ENCODE measurements around the gene DNAH14.

DNAH14 gene

GRCh38 chr1:225435487-225435886 lies 506.0 kb downstream of the DNAH14 start:
- H3K4me3 ChIP-seq (ENCODE audit: low read depth, low read length): no peak overlapping the region
- no peaks in the 10 kb centered on the region for H3K27me3 ChIP-seq (ENCODE audit: insufficient read depth, low read depth, severe bottlenecking)
- H3K27ac ChIP-seq: no peak overlapping the region
- H3K9me3 ChIP-seq (ENCODE audit: severe bottlenecking): no peaks in the 10 kb centered on the region
- no peak for TF ChIP-seq CTCF (IDR thresholded peaks at IDR 0.05; ENCODE audit: low read depth, low read length)
- no peaks in the 10 kb centered on the region for H3K36me3 ChIP-seq
- DNase-seq: no peak

GRCh38 chr1:225435957-225436392 lies 506.5 kb downstream of the DNAH14 start:
- no peaks in the 10 kb centered on the region for H3K36me3 ChIP-seq
- H3K27ac ChIP-seq: no peak overlapping the region
- H3K4me3 ChIP-seq (ENCODE audit: low read depth, low read length): no peak overlapping the region
- no peak for TF ChIP-seq CTCF (IDR thresholded peaks at IDR 0.05; ENCODE audit: low read depth, low read length)
- H3K9me3 ChIP-seq (ENCODE audit: severe bottlenecking): no peaks in the 10 kb centered on the region
- no peaks in the 10 kb centered on the region for H3K27me3 ChIP-seq (ENCODE audit: insufficient read depth, low read depth, severe bottlenecking)
- no peak for DNase-seq

- no peak overlapping the region for H3K4me3 ChIP-seq (ENCODE audit: low read depth, low read length)
- H3K9me3 ChIP-seq (ENCODE audit: severe bottlenecking): no peaks in the 10 kb centered on the region
- no peaks in the 10 kb centered on the region for H3K36me3 ChIP-seq
- no peak overlapping the region for H3K27ac ChIP-seq
- DNase-seq: peak; percentile 21
- peak; percentile 25; the same call in 1 of the 2 replicates for TF ChIP-seq CTCF (IDR thresholded peaks at IDR 0.05; ENCODE audit: low read depth, low read length)
- no peaks in the 10 kb centered on the region for H3K27me3 ChIP-seq (ENCODE audit: insufficient read depth, low read depth, severe bottlenecking)
These were observed 508.4 kb downstream of the DNAH14 start for GRCh38 chr1:225437710-225438437.

- Histone ChIP-seq H3K9me3 (ENCODE audit: severe bottlenecking) (no peaks in the 10 kb centered on the region), H3K27ac (no peak overlapping the region), H3K27me3 (ENCODE audit: insufficient read depth, low read depth, severe bottlenecking) (no peaks in the 10 kb centered on the region), H3K4me3 (ENCODE audit: low read depth, low read length) (no peak overlapping the region), H3K36me3 (no peaks in the 10 kb centered on the region)
- no peak for DNase-seq
- no peak for TF ChIP-seq CTCF (IDR thresholded peaks at IDR 0.05; ENCODE audit: low read depth, low read length)
These were observed 511.1 kb downstream of the DNAH14 start for GRCh38 chr1:225440380-225441221.

GRCh38 chr1:225441314-225442122 lies 512.0 kb downstream of the DNAH14 start:
- DNase-seq: no peak
- no peak for TF ChIP-seq CTCF (IDR thresholded peaks at IDR 0.05; ENCODE audit: low read depth, low read length)
- Histone ChIP-seq H3K27ac (no peak overlapping the region), H3K36me3 (no peaks in the 10 kb centered on the region), H3K4me3 (ENCODE audit: low read depth, low read length) (no peak overlapping the region), H3K27me3 (ENCODE audit: insufficient read depth, low read depth, severe bottlenecking) (no peaks in the 10 kb centered on the region), H3K9me3 (ENCODE audit: severe bottlenecking) (no peaks in the 10 kb centered on the region)
